Measurements from ENCODE around the gene INPP5J.

GRCh38 chr22:31173386-31174145 is 50.8 kb downstream of the INPP5J start:
- TF ChIP-seq POLR2A (IDR thresholded peaks at IDR 0.05; ENCODE audit: low read length), result no peak
- TF ChIP-seq GATA1 (IDR thresholded peaks at IDR 0.05; ENCODE audit: low read depth, low read length), result no peak

Measured in erythroblast (primary cell).